Endothelial cell of umbilical vein (primary cell): ENCODE data around the gene NDUFA12. TPM values are rescaled to one million over a fixed set of nuclear protein-coding genes. Genes with fewer than 3 reads are reported as not detected.

Experiments used
- BruUV-seq: library from RNA; stranded (reverse); fragments of 400-500 nt; replicated peaks from 2 replicates; lab custom pipeline; 2021; lab: Mats Ljungman, UMichigan
- CTCF ChIA-PET: fragments of 300-600, 350-600 bp; sonication (Branson Sonifier 250); formaldehyde crosslinking; loops from one replicate; lab custom pipeline; 2021; ENCODE audit warnings: antibody characterized with exemption, inconsistent platforms; lab: Charles Lee
- POLR2A ChIA-PET: fragments of 300-600, 350-600 bp; sonication (Branson Sonifier 250); formaldehyde crosslinking; loops from one replicate; lab custom pipeline; 2021; ENCODE audit warnings: antibody characterized with exemption, inconsistent platforms; lab: Charles Lee
- DNase-seq: peaks from one replicate; pipeline ENCODE4 v3.0.0-alpha.2; 2011; ENCODE audit warnings: low read depth, low spot score
- FAIRE-seq: peaks from 2 replicates; lab custom pipeline; 2011; peaks lifted over from hg19 to GRCh38; lab: Jason Lieb, UNC
- H2AFZ ChIP-seq: 2 replicates; pipeline ENCODE4 v1.6.0; 2012; ENCODE audit warnings: low read depth, low read length, control low read depth, inconsistent platforms
- H3K27ac ChIP-seq: 2 replicates; pipeline ENCODE4 v1.5.1; 2011; ENCODE audit warnings: low read depth, mild to moderate bottlenecking, control low read depth, low read length, moderate library complexity; ENCODE audit not compliant: insufficient read depth
- H3K27me3 ChIP-seq, 2 experiments: 2 replicates each; pipeline versions ENCODE4 v1.6.0 to v1.6.1; 2011; ENCODE audit warnings: low read length in 2 of 2, mixed read lengths in 1 of 2; ENCODE audit not compliant: control insufficient read depth in 2 of 2, insufficient read depth in 2 of 2
- H3K36me3 ChIP-seq, 2 experiments: 2 replicates in 1 of 2; 3 replicates in 1 of 2; pipeline ENCODE4 v1.5.1; 2011; ENCODE audit warnings: low read length in 2 of 2, mild to moderate bottlenecking in 1 of 2, moderate library complexity in 1 of 2; ENCODE audit not compliant: control insufficient read depth in 2 of 2, insufficient read depth in 2 of 2; ENCODE audit errors: extremely low read depth in 1 of 2
- H3K4me1 ChIP-seq: 3 replicates; pipeline ENCODE4 v1.5.1; 2011; ENCODE audit warnings: mild to moderate bottlenecking, low read length; ENCODE audit not compliant: control insufficient read depth, insufficient read depth; ENCODE audit errors: extremely low read depth
- H3K4me2 ChIP-seq: 2 replicates; pipeline ENCODE4 v1.6.1; 2011; ENCODE audit warnings: low read length, control low read depth, mixed read lengths; ENCODE audit not compliant: insufficient read depth
- H3K4me3 ChIP-seq, 3 experiments: fragments of 200-600 bp in 1 of 3; sonication (generic), shearing (Covaris generic) in 1 of 3; replicated peaks in 1 of 3; 2 replicates each; pipeline ENCODE4 v1.5.1; 2011 to 2016; ENCODE audit warnings: control low read depth in 3 of 3, low read length in 3 of 3, mild to moderate bottlenecking in 2 of 3, inconsistent platforms in 1 of 3, low read depth in 1 of 3, moderate library complexity in 1 of 3; ENCODE audit not compliant: insufficient read depth in 1 of 3
- H3K79me2 ChIP-seq: 2 replicates; pipeline ENCODE4 v1.6.0; 2012; ENCODE audit warnings: low read length, inconsistent platforms; ENCODE audit not compliant: control insufficient read depth, insufficient read depth
- H3K9ac ChIP-seq: replicated peaks from 2 replicates; pipeline ENCODE3; 2011; ENCODE audit warnings: low read length, control low read depth; ENCODE audit not compliant: insufficient read depth; ENCODE audit errors: extremely low read depth
- H3K9me1 ChIP-seq: replicated peaks from 3 replicates; pipeline ENCODE4 v1.6.0; 2011; ENCODE audit warnings: mild to moderate bottlenecking, low read length; ENCODE audit not compliant: control insufficient read depth, insufficient read depth; ENCODE audit errors: extremely low read depth
- H3K9me3 ChIP-seq: replicated peaks from 2 replicates; pipeline ENCODE4 v1.5.1; 2012; ENCODE audit warnings: low read length, inconsistent platforms; ENCODE audit not compliant: control insufficient read depth, insufficient read depth
- H4K20me1 ChIP-seq: replicated peaks from 2 replicates; pipeline ENCODE3; 2011; ENCODE audit warnings: mild to moderate bottlenecking, low read length; ENCODE audit not compliant: control insufficient read depth, insufficient read depth; ENCODE audit errors: extremely low read depth
- CTCF ChIP-seq, 2 donors: IDR thresholded peaks; 1 replicate in 1 of 2; 2 replicates in 1 of 2; pipeline ENCODE4 v1.5.1; 2011; ENCODE audit warnings: low read length in 2 of 2, mild to moderate bottlenecking in 2 of 2, moderate library complexity in 2 of 2, control low read depth in 1 of 2, inconsistent platforms in 1 of 2, low read depth in 1 of 2; ENCODE audit not compliant: insufficient read depth in 1 of 2; ENCODE audit errors: extremely low read depth in 1 of 2
- EZH2 ChIP-seq: IDR thresholded peaks from 2 replicates; pipeline ENCODE4 v1.6.1; 2012; ENCODE audit warnings: borderline replicate concordance, low read depth, mild to moderate bottlenecking, moderate library complexity, low read length, inconsistent platforms; ENCODE audit not compliant: severe bottlenecking
- FOS ChIP-seq: IDR thresholded peaks from 2 replicates; pipeline ENCODE4 v1.6.1; 2011; ENCODE audit warnings: mild to moderate bottlenecking, low read length, moderate library complexity, borderline replicate concordance; ENCODE audit not compliant: insufficient read depth
- JUN ChIP-seq: IDR thresholded peaks from 2 replicates; pipeline ENCODE4 v1.6.1; 2011; ENCODE audit warnings: borderline replicate concordance, low read depth; ENCODE audit not compliant: insufficient read length, insufficient read depth
- MAX ChIP-seq: IDR thresholded peaks from 2 replicates; pipeline ENCODE4 v1.6.1; 2011; ENCODE audit not compliant: insufficient read depth, insufficient read length
- MYC ChIP-seq: IDR thresholded peaks from one replicate; pipeline ENCODE4 v1.6.1; 2011; ENCODE audit warnings: mild to moderate bottlenecking, low read depth, low read length
- POLR2A ChIP-seq: IDR thresholded peaks from 2 replicates; pipeline ENCODE4 v1.6.1; 2012; ENCODE audit warnings: low read depth, mild to moderate bottlenecking, control low read depth, low read length
- dilution Hi-C: fragments of 300-500 bp; cut with MboI; formaldehyde crosslinking; loops from one replicate; pipeline ENCODE4 v1.15.0; 2019; ENCODE audit warnings: low sequenced_read_pairs; ENCODE audit not compliant: extremely low pct_ligation_motif_present
- intact Hi-C: fragments of 100-400 bp; cut with micrococcal nuclease; formaldehyde crosslinking; loops from one replicate; pipeline ENCODE4 v1.10.0; 2022
- polyA plus RNA-seq, 4 experiments: library from polyadenylated mRNA; depleted of rRNA in 3 of 4; stranded (reverse) in 3 of 4; unstranded in 1 of 4; fragments of >200 nt; gene quantifications; 2 replicates each; pipeline versions ENCODE4 v1.2.1 to v1.2.3, GENCODE V29; 2011 to 2012; ENCODE audit warnings: missing spikeins in 1 of 4
- total RNA-seq: library from RNA; stranded (reverse); gene quantifications from 2 replicates; pipeline ENCODE4 v1.2.3, GENCODE V29; 2021

Gene NDUFA12
- total and polyA plus RNA-seq, 2 donors (not counting 3 experiments of a cell fraction or from before 2014, with no cell fraction given) = 126 to 184 TPM

- no peak overlapping the region for H3K4me2 ChIP-seq
- intact Hi-C loops (no loop called here), dilution Hi-C loops (no loop called here)
- H4K20me1 ChIP-seq = no peaks in the 10 kb centered on the region
- H3K9me3 ChIP-seq = no peaks in the 10 kb centered on the region
- no peaks in the 10 kb centered on the region for H3K9me1 ChIP-seq
- BruUV-seq = no TSS peak
- H3K4me1 ChIP-seq = peaks cover 6% of the 10 kb centered on the region
- no peak overlapping the region for H3K27ac ChIP-seq
- H3K4me3 ChIP-seq = no peak overlapping the region
- FAIRE-seq (no peak), DNase-seq (no peak)
- no peaks in the 10 kb centered on the region for H3K36me3 ChIP-seq
- ChIA-PET CTCF (no interaction called here), POLR2A (no interaction called here)
- peaks cover 12% of the 10 kb centered on the region for H3K79me2 ChIP-seq
- no peaks in the 10 kb centered on the region for H3K27me3 ChIP-seq
- no peak overlapping the region for H3K9ac ChIP-seq
- TF ChIP-seq MAX (no peak), CTCF (IDR thresholded peaks at IDR 0.05; ENCODE audit: extremely low read depth in 1 of 2, insufficient read depth in 1 of 2, low read depth in 1 of 2, low read length in 2 of 2) (no peak), MYC (no peak), EZH2 (no peak), JUN (no peak), FOS (no peak), POLR2A (no peak)
- no peak overlapping the region for H2AFZ ChIP-seq
Observed at GRCh38 chr12:95006206-95006605, 2.7 kb upstream of the NDUFA12 start.
